Prostate gland (tissue), 2 donors: Measurements from ENCODE around the gene CRLF3.
"Not testable (repeated sequence)": the region's sequence is repeated elsewhere in the genome, so short reads cannot be mapped to it uniquely, and the experiment has no call there.

ENCODE experiments used
- POLR2A ChIP-seq: fragments of 450-650 bp; IDR thresholded peaks from one replicate; pipeline ENCODE4 v1.6.1; 2016; ENCODE audit warnings: antibody characterized with exemption, mild to moderate bottlenecking
- TF ChIP-seq, protein P1 (sequence below), 4 experiments: fragments of 200-600 bp in 2 of 4; fragments of 450-650 bp in 2 of 4; sonication (generic) in 2 of 4; IDR thresholded peaks; 1 replicate in 3 of 4; 2 replicates in 1 of 4; pipeline ENCODE4 v1.5.1; 2016 to 2019; ENCODE audit warnings: antibody characterized with exemption in 4 of 4, mild to moderate bottlenecking in 2 of 4, moderate library complexity in 2 of 4

DNA sequence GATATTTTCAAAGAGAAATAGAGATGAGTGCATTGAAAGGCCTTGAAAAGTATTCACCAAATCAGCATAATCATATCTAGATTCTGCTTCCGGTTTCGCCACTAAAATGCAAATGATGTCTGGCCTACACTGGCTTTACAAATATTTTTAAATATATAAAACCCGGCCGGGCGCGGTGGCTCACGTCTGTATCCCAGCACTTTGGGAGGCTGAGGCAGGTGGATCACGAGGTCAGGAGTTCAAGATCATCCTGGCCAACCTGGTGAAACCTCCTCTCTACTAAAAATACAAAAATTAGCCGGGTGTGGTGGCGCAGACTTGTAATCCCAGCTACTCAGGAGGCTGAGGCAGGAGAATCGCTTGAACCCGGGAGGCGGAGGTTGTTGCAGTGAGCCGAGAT is 1.6 kb downstream of the CRLF3 start:
- not testable (repeated sequence) for TF ChIP-seq POLR2A
- TF ChIP-seq, protein P1, sequence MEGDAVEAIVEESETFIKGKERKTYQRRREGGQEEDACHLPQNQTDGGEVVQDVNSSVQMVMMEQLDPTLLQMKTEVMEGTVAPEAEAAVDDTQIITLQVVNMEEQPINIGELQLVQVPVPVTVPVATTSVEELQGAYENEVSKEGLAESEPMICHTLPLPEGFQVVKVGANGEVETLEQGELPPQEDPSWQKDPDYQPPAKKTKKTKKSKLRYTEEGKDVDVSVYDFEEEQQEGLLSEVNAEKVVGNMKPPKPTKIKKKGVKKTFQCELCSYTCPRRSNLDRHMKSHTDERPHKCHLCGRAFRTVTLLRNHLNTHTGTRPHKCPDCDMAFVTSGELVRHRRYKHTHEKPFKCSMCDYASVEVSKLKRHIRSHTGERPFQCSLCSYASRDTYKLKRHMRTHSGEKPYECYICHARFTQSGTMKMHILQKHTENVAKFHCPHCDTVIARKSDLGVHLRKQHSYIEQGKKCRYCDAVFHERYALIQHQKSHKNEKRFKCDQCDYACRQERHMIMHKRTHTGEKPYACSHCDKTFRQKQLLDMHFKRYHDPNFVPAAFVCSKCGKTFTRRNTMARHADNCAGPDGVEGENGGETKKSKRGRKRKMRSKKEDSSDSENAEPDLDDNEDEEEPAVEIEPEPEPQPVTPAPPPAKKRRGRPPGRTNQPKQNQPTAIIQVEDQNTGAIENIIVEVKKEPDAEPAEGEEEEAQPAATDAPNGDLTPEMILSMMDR (IDR thresholded peaks at IDR 0.05) = not testable (repeated sequence)
